A549 (cell line): ENCODE results near the gene KRTAP17-1.

Source experiments
- EP300 ChIP-seq, 2 experiments: fragments of >200 bp; sonication (Bioruptor Twin); formaldehyde crosslinking; IDR thresholded peaks; 2 replicates in 1 of 2; 3 replicates in 1 of 2; pipeline ENCODE4 v1.6.1; 2016 to 2017
- ESRRA ChIP-seq: fragments of 150-350 bp; IDR thresholded peaks from 2 replicates; pipeline ENCODE4 v1.6.1; 2014; ENCODE audit warnings: mild to moderate bottlenecking, low read length, borderline replicate concordance
- HOXB5 ChIP-seq: fragments of 250-450 bp; sonication (Bioruptor Pico); IDR thresholded peaks from 2 replicates; pipeline ENCODE4 v1.5.0; 2020; ENCODE audit warnings: mild to moderate bottlenecking, moderate library complexity
- KDM1A ChIP-seq: fragments of 200-600 bp; sonication (generic); IDR thresholded peaks from 2 replicates; pipeline ENCODE4 v1.6.1; 2016; ENCODE audit warnings: low read depth, mild to moderate bottlenecking
- MAFK ChIP-seq: fragments of 450-650 bp; IDR thresholded peaks from 2 replicates; pipeline ENCODE4 v1.6.1; 2014; ENCODE audit not compliant: partially characterized antibody
- POLR2A ChIP-seq: IDR thresholded peaks from 2 replicates; pipeline ENCODE4 v1.6.1; 2012; ENCODE audit warnings: mild to moderate bottlenecking, low read length
- RCOR1 ChIP-seq: fragments of 150-350 bp; IDR thresholded peaks from 2 replicates; pipeline ENCODE4 v1.6.1; 2014; ENCODE audit warnings: antibody characterized with exemption, low read length, low read depth
- RFX5 ChIP-seq: fragments of 450-650 bp; IDR thresholded peaks from 2 replicates; pipeline ENCODE4 v1.7.1; 2014; ENCODE audit warnings: antibody characterized with exemption, mild to moderate bottlenecking, moderate library complexity
- ZFP36 ChIP-seq: fragments of 450-650 bp; IDR thresholded peaks from 2 replicates; pipeline ENCODE4 v1.6.1; 2014; ENCODE audit warnings: borderline replicate concordance; ENCODE audit not compliant: partially characterized antibody
- ZNF302 ChIP-seq: fragments of 250-450 bp; sonication (Bioruptor Pico); IDR thresholded peaks from 2 replicates; pipeline ENCODE4 v1.9.0; 2021; ENCODE audit warnings: inconsistent platforms, mild to moderate bottlenecking, moderate library complexity
- TF ChIP-seq, protein P1 (sequence below): fragments of >200 bp; sonication (Bioruptor Twin); formaldehyde crosslinking; IDR thresholded peaks from 3 replicates; pipeline ENCODE4 v1.5.1; 2016
- TF ChIP-seq, protein P2 (sequence below): fragments of 250-450 bp; sonication (Bioruptor Pico); IDR thresholded peaks from 2 replicates; pipeline ENCODE4 v1.5.0; 2020; ENCODE audit warnings: low read depth, mild to moderate bottlenecking, moderate library complexity

GRCh38 chr17:41265078-41265477 is 50.4 kb downstream of the KRTAP17-1 start, which contains the start of gene KRTAP9-6:
- TF ChIP-seq, protein P1, sequence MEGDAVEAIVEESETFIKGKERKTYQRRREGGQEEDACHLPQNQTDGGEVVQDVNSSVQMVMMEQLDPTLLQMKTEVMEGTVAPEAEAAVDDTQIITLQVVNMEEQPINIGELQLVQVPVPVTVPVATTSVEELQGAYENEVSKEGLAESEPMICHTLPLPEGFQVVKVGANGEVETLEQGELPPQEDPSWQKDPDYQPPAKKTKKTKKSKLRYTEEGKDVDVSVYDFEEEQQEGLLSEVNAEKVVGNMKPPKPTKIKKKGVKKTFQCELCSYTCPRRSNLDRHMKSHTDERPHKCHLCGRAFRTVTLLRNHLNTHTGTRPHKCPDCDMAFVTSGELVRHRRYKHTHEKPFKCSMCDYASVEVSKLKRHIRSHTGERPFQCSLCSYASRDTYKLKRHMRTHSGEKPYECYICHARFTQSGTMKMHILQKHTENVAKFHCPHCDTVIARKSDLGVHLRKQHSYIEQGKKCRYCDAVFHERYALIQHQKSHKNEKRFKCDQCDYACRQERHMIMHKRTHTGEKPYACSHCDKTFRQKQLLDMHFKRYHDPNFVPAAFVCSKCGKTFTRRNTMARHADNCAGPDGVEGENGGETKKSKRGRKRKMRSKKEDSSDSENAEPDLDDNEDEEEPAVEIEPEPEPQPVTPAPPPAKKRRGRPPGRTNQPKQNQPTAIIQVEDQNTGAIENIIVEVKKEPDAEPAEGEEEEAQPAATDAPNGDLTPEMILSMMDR, result no peak
- no peak for TF ChIP-seq ZFP36
- TF ChIP-seq POLR2A, result no peak
- TF ChIP-seq MAFK, result no peak
- TF ChIP-seq, protein P2, sequence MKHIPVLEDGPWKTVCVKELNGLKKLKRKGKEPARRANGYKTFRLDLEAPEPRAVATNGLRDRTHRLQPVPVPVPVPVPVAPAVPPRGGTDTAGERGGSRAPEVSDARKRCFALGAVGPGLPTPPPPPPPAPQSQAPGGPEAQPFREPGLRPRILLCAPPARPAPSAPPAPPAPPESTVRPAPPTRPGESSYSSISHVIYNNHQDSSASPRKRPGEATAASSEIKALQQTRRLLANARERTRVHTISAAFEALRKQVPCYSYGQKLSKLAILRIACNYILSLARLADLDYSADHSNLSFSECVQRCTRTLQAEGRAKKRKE (CRISPR knock-in tag), result no peak
- no peak for TF ChIP-seq KDM1A
- no peak for TF ChIP-seq ESRRA
- TF ChIP-seq EP300 (IDR thresholded peaks at IDR 0.05), result no peak
- no peak for TF ChIP-seq HOXB5
- TF ChIP-seq RCOR1, result no peak
- no peak for TF ChIP-seq ZNF302
- no peak for TF ChIP-seq RFX5
